WERI-Rb-1 (cell line): Measurements from ENCODE around the gene CCDC180.

ENCODE experiments used
- DNase-seq: peaks from one replicate; pipeline ENCODE4 v3.0.0-alpha.2; 2020
- H3K27ac ChIP-seq: fragments of 250-450 bp; sonication (Bioruptor Pico); 2 replicates; pipeline ENCODE4 v1.5.1; 2020; ENCODE audit warnings: mild to moderate bottlenecking, moderate library complexity
- H3K27me3 ChIP-seq: fragments of 250-450 bp; sonication (Bioruptor Pico); 2 replicates; pipeline ENCODE4 v1.5.1; 2021; ENCODE audit warnings: mild to moderate bottlenecking, low read depth, moderate library complexity; ENCODE audit not compliant: insufficient read depth, severe bottlenecking
- H3K36me3 ChIP-seq: fragments of 250-450 bp; sonication (Bioruptor Pico); 2 replicates; pipeline ENCODE4 v1.5.1; 2020; ENCODE audit warnings: mild to moderate bottlenecking, moderate library complexity
- H3K4me3 ChIP-seq: 2 replicates; pipeline ENCODE4 v1.5.1; 2011; ENCODE audit warnings: low read depth, mild to moderate bottlenecking, control low read depth, low read length
- H3K9me3 ChIP-seq: fragments of 250-450 bp; sonication (Bioruptor Pico); 2 replicates; pipeline ENCODE4 v1.5.1; 2021; ENCODE audit warnings: mild to moderate bottlenecking, moderate library complexity; ENCODE audit not compliant: severe bottlenecking
- TF ChIP-seq, protein P1 (sequence below): IDR thresholded peaks from 2 replicates; pipeline ENCODE4 v1.5.1; 2011; ENCODE audit warnings: low read depth, mild to moderate bottlenecking, control low read depth, inconsistent platforms, low read length

The CCDC180 gene

GRCh38 chr9:97311798-97312500 is 4.5 kb downstream of the CCDC180 start:
- Histone ChIP-seq H3K9me3 (no peaks in the 10 kb centered on the region), H3K4me3 (no peak overlapping the region), H3K27ac (no peak overlapping the region), H3K27me3 (no peaks in the 10 kb centered on the region), H3K36me3 (peaks cover 71% of the 10 kb centered on the region)
- no peak for DNase-seq
- TF ChIP-seq, protein P1, sequence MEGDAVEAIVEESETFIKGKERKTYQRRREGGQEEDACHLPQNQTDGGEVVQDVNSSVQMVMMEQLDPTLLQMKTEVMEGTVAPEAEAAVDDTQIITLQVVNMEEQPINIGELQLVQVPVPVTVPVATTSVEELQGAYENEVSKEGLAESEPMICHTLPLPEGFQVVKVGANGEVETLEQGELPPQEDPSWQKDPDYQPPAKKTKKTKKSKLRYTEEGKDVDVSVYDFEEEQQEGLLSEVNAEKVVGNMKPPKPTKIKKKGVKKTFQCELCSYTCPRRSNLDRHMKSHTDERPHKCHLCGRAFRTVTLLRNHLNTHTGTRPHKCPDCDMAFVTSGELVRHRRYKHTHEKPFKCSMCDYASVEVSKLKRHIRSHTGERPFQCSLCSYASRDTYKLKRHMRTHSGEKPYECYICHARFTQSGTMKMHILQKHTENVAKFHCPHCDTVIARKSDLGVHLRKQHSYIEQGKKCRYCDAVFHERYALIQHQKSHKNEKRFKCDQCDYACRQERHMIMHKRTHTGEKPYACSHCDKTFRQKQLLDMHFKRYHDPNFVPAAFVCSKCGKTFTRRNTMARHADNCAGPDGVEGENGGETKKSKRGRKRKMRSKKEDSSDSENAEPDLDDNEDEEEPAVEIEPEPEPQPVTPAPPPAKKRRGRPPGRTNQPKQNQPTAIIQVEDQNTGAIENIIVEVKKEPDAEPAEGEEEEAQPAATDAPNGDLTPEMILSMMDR = no peak

DNA sequence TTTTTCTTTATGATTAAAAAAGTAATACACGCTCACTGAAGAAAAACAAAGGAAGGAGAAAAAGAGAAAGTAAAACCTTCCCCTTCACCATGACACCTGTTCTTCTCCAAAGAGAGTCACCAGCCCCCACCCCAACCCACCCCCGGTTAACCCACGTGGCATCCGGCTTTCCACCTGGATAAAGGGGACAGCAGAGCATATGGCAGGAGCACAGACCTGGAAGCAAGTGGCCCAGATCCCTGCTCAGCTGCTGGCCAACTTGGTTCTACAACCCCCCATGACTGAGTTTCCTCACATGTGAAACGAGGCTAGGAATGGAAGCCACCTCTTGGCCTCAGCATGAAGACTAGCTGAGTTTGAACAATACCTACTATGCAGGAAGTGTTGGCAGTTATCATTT is 5.1 kb downstream of the CCDC180 start:
- H3K4me3 ChIP-seq = no peak overlapping the region
- no peak for DNase-seq
- H3K27me3 ChIP-seq = no peaks in the 10 kb centered on the region
- peaks cover 77% of the 10 kb centered on the region for H3K36me3 ChIP-seq
- no peaks in the 10 kb centered on the region for H3K9me3 ChIP-seq
- TF ChIP-seq, protein P1 = no peak
- no peak overlapping the region for H3K27ac ChIP-seq

GRCh38 chr9:97313243-97313642 is 5.8 kb downstream of the CCDC180 start:
- H3K9me3 ChIP-seq = no peaks in the 10 kb centered on the region

GRCh38 chr9:97313746-97314145 is 6.3 kb downstream of the CCDC180 start:
- H3K36me3 ChIP-seq = peaks cover 79% of the 10 kb centered on the region
- no peak overlapping the region for H3K4me3 ChIP-seq
- TF ChIP-seq, protein P1 = no peak
- no peaks in the 10 kb centered on the region for H3K9me3 ChIP-seq
- H3K27ac ChIP-seq = no peak overlapping the region
- no peak for DNase-seq
- no peaks in the 10 kb centered on the region for H3K27me3 ChIP-seq

More at GRCh38 chr9:97313243-97313642, 5.8 kb downstream of the CCDC180 start:
- TF ChIP-seq, protein P1 = no peak
- H3K4me3 ChIP-seq = no peak overlapping the region
- DNase-seq = no peak
- peaks cover 79% of the 10 kb centered on the region for H3K36me3 ChIP-seq
- no peaks in the 10 kb centered on the region for H3K27me3 ChIP-seq
- H3K27ac ChIP-seq = no peak overlapping the region

- no peak overlapping the region for H3K27ac ChIP-seq
- peaks cover 76% of the 10 kb centered on the region for H3K36me3 ChIP-seq
- no peak for DNase-seq
- H3K27me3 ChIP-seq = no peaks in the 10 kb centered on the region
- TF ChIP-seq, protein P1 = no peak
- no peaks in the 10 kb centered on the region for H3K9me3 ChIP-seq
- no peak overlapping the region for H3K4me3 ChIP-seq
These were observed 7.0 kb downstream of the CCDC180 start for GRCh38 chr9:97314503-97314902.

DNA sequence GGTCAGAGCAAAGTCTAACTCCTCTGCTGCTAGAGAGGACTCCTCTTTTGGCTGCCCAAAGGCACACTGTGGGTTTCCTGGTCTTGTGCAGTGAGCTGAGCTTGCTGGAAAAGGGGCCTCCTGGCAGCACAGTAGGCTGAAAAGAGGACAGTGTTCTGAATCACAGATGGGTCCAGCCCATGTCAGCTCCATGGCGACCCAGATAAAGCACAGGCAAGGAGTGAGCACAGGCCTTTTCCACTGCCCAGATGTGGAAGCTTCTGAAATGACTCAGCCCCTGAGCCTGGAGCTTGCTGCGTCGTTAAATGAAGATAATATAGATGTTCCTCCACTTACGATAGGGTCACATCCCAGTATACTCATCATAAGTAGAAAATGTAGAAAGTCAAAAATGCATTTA is 8.1 kb downstream of the CCDC180 start:
- DNase-seq = no peak
- Histone ChIP-seq H3K9me3 (no peaks in the 10 kb centered on the region), H3K27me3 (no peaks in the 10 kb centered on the region), H3K4me3 (no peak overlapping the region), H3K27ac (no peak overlapping the region), H3K36me3 (peaks cover 66% of the 10 kb centered on the region)
- TF ChIP-seq, protein P1 = no peak
